ENCODE data around the gene DPYSL4. TPM values are rescaled to one million over a fixed set of nuclear protein-coding genes. Genes with fewer than 3 reads are reported as not detected.

DPYSL4 gene
- total and polyA plus RNA-seq, 2 experiments from 2014 or later: 2.1 TPM

GRCh38 chr10:132249824-132250375, 63.2 kb downstream of the DPYSL4 start:
- Histone ChIP-seq H3K4me1 (ENCODE audit: insufficient read depth) (no peaks in the 10 kb centered on the region), H3K4me3 (no peak overlapping the region), H3K9me2 (ENCODE audit: insufficient read depth) (no peaks in the 10 kb centered on the region), H3K79me2 (ENCODE audit: insufficient read depth) (no peaks in the 10 kb centered on the region), H3K27me3 (replicated peaks; ENCODE audit: insufficient read depth) (no peaks in the 10 kb centered on the region), H3F3A (ENCODE audit: insufficient read depth) (no peaks in the 10 kb centered on the region), H3K4me2 (ENCODE audit: unreplicated experiment) (no peak overlapping the region), H3K27ac (no peak overlapping the region), H2AFZ (no peak overlapping the region), H3K9me3 (ENCODE audit: low read depth) (no peaks in the 10 kb centered on the region), H3K36me3 (ENCODE audit: low read depth) (no peaks in the 10 kb centered on the region), H4K20me1 (ENCODE audit: insufficient read depth) (no peaks in the 10 kb centered on the region), H3K9ac (no peak overlapping the region)
- no peak for DNase-seq
- in situ Hi-C loops (cut with MboI): no loop called here
- TF ChIP-seq EZH2 (IDR thresholded peaks at IDR 0.05; ENCODE audit: insufficient read depth, poor library complexity, severe bottlenecking) (no peak), EZH2phosphoT487 (IDR thresholded peaks at IDR 0.05; ENCODE audit: insufficient read depth, low read depth) (no peak)
- WGBS, 2 experiments (ENCODE audit: low coverage in 1 of 2, low lambda C conversion rate in 2 of 2, missing lambda C conversion rate in 2 of 2): 87 to 88% methylated on average over 14 to 17 of the region's 17 CpGs

- Histone ChIP-seq H3K79me2 (ENCODE audit: insufficient read depth) (no peaks in the 10 kb centered on the region), H3K4me2 (ENCODE audit: unreplicated experiment) (no peak overlapping the region), H3K9ac (no peak overlapping the region), H3K27ac (no peak overlapping the region), H3K36me3 (ENCODE audit: low read depth) (no peaks in the 10 kb centered on the region), H4K20me1 (ENCODE audit: insufficient read depth) (no peaks in the 10 kb centered on the region), H3K4me3 (no peak overlapping the region), H3K9me2 (ENCODE audit: insufficient read depth) (no peaks in the 10 kb centered on the region), H3K4me1 (ENCODE audit: insufficient read depth) (no peaks in the 10 kb centered on the region), H3K9me3 (ENCODE audit: low read depth) (no peaks in the 10 kb centered on the region), H3F3A (ENCODE audit: insufficient read depth) (no peaks in the 10 kb centered on the region), H2AFZ (no peak overlapping the region), H3K27me3 (replicated peaks; ENCODE audit: insufficient read depth) (no peaks in the 10 kb centered on the region)
- 83 to 87% methylated on average over 24 to 28 of the region's 30 CpGs for WGBS, 2 experiments (ENCODE audit: low coverage in 1 of 2, low lambda C conversion rate in 2 of 2, missing lambda C conversion rate in 2 of 2)
- DNase-seq: no peak
- in situ Hi-C loops (cut with MboI): no loop called here
- TF ChIP-seq EZH2 (IDR thresholded peaks at IDR 0.05; ENCODE audit: insufficient read depth, poor library complexity, severe bottlenecking) (no peak), EZH2phosphoT487 (IDR thresholded peaks at IDR 0.05; ENCODE audit: insufficient read depth, low read depth) (no peak)
Measured at GRCh38 chr10:132250481-132251475, 64.0 kb downstream of the DPYSL4 start.

- no peak overlapping the region for H3K4me3 ChIP-seq
- no peak overlapping the region for H3K9ac ChIP-seq
- H3K4me1 ChIP-seq (ENCODE audit: insufficient read depth): peaks cover 2% of the 10 kb centered on the region; the same call in 1 of the 2 replicates
- no peaks in the 10 kb centered on the region for H3F3A ChIP-seq (ENCODE audit: insufficient read depth)
- H3K79me2 ChIP-seq (ENCODE audit: insufficient read depth): no peaks in the 10 kb centered on the region
- in situ Hi-C loops (cut with MboI): no loop called here
- H3K4me2 ChIP-seq (ENCODE audit: unreplicated experiment): no peak overlapping the region
- H3K36me3 ChIP-seq (ENCODE audit: low read depth): no peaks in the 10 kb centered on the region
- H2AFZ ChIP-seq: no peak overlapping the region
- H3K27ac ChIP-seq: no peak overlapping the region
- no peaks in the 10 kb centered on the region for H3K9me3 ChIP-seq (ENCODE audit: low read depth)
- no peak for DNase-seq
- H4K20me1 ChIP-seq (ENCODE audit: insufficient read depth): no peaks in the 10 kb centered on the region
- no peaks in the 10 kb centered on the region for H3K9me2 ChIP-seq (ENCODE audit: insufficient read depth)
- TF ChIP-seq EZH2phosphoT487 (IDR thresholded peaks at IDR 0.05; ENCODE audit: insufficient read depth, low read depth) (no peak), EZH2 (IDR thresholded peaks at IDR 0.05; ENCODE audit: insufficient read depth, poor library complexity, severe bottlenecking) (no peak)
- 87 to 92% methylated on average over 5 to 6 of the region's 6 CpGs for WGBS, 2 experiments (ENCODE audit: low coverage in 1 of 2, low lambda C conversion rate in 2 of 2, missing lambda C conversion rate in 2 of 2)
- H3K27me3 ChIP-seq (replicated peaks; ENCODE audit: insufficient read depth): no peaks in the 10 kb centered on the region
Measured at GRCh38 chr10:132251928-132252327, 65.2 kb downstream of the DPYSL4 start.

- no peak for TF ChIP-seq EZH2phosphoT487 (IDR thresholded peaks at IDR 0.05; ENCODE audit: insufficient read depth, low read depth)
- TF ChIP-seq EZH2 (IDR thresholded peaks at IDR 0.05; ENCODE audit: insufficient read depth, poor library complexity, severe bottlenecking): no peak
- in situ Hi-C loops (cut with MboI): no loop called here
- Histone ChIP-seq H3K9me2 (ENCODE audit: insufficient read depth) (no peaks in the 10 kb centered on the region), H3K27ac (no peak overlapping the region), H2AFZ (no peak overlapping the region), H3K4me2 (ENCODE audit: unreplicated experiment) (no peak overlapping the region), H3K79me2 (ENCODE audit: insufficient read depth) (no peaks in the 10 kb centered on the region), H4K20me1 (ENCODE audit: insufficient read depth) (no peaks in the 10 kb centered on the region), H3F3A (ENCODE audit: insufficient read depth) (no peaks in the 10 kb centered on the region), H3K9me3 (ENCODE audit: low read depth) (no peaks in the 10 kb centered on the region), H3K9ac (no peak overlapping the region), H3K36me3 (ENCODE audit: low read depth) (no peaks in the 10 kb centered on the region), H3K4me3 (no peak overlapping the region), H3K27me3 (replicated peaks; ENCODE audit: insufficient read depth) (no peaks in the 10 kb centered on the region), H3K4me1 (ENCODE audit: insufficient read depth) (peaks cover 5% of the 10 kb centered on the region; the same call in 1 of the 2 replicates)
- DNase-seq: no peak
- 91 to 93% methylated on average over 16 to 17 of the region's 17 CpGs for WGBS, 2 experiments (ENCODE audit: low coverage in 1 of 2, low lambda C conversion rate in 2 of 2, missing lambda C conversion rate in 2 of 2)
Measured at GRCh38 chr10:132252412-132252811, 65.7 kb downstream of the DPYSL4 start.

All from GM23248 (cell line).